Activated CD4-positive, CD25-positive, alpha-beta regulatory T cell (primary cell): ENCODE measurements around the gene PAX7.
"Not testable (repeated sequence)": the region's sequence is repeated elsewhere in the genome, so short reads cannot be mapped to it uniquely, and the experiment has no call there.

ENCODE experiments used
- DNase-seq, 4 experiments: peaks; one replicate each; lab custom pipeline; 2025; lab: John Stamatoyannopoulos, UW

The PAX7 gene

GRCh38 chr1:18730321-18730720, 99.7 kb downstream of the PAX7 start:
- DNase-seq = no peak

DNA sequence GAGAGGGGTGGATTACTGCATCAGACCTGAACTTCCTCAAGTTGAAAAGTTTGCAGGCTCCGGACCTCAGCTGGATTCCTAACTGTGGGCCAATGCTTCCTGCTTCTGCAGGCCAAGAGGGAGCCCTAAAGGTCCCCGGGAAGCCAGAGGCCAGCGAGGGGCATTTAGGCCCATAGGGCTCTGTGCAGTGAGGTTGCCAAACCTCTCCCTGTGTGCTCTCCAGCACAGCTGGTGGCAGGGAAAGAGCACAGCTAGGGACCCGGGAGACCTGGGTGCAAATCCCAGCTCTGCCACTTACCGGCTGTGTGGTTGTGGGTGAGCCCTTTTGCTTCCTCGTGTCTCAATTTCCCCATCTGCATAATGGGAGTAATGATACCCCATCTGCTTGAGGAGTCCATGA, 100.5 kb downstream of the PAX7 start:
- DNase-seq = no peak

DNA sequence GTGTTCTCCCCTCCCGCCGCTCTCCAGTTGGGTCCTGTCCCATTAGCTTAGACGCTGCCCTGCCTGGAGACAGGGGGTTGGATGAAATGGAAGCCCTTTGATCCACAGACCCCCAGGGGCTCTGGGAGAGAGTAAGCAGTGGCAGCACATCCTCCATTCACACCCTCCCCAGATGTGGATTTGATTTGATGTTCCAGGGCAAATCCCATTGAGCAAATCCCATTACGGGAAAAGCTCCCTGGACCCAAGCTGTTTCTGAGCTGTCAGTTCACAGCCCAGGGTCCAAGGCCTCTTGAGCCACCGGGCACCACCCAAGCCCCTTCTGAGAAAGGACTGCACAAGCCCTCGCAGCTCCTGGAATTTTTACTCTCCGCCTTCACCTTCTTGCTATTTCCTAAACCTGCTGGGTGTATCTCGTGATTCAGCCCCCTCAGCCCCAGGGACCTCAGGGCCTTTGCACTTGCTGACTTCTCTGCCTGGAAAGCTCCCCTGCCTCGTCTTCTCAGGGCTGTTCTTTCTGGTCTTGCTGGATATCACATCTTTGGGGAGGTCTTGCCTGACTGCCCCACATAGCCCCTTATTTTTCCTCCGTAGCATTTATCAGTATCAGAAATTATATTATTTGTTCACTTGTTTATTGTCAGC, 101.1 kb downstream of the PAX7 start:
- DNase-seq = no peak

- DNase-seq = no peak
These were observed 102.0 kb downstream of the PAX7 start for GRCh38 chr1:18732686-18733085.

DNA sequence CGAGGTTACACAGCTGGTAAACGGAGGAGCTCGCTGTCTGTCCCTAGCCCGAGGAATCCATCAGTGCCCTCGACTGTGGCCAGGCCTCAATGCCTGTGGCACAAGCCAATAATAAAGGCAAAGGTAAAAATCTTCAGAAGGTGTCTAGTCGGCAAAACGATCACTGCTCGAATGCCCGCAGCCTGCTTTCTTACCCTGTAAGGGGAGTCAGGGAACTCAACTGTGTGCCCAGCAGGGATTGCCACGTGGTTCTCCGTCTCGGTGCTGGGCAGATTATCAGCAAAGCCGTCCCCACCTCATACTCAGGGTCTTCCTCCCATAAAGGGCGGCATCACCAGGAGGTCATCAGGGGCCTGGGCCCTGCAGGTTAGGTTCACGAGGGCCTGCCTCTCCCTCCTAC, 103.4 kb downstream of the PAX7 start:
- DNase-seq = no peak

GRCh38 chr1:18734461-18735223, 104.0 kb downstream of the PAX7 start:
- no peak for DNase-seq

- DNase-seq = no peak
These were observed 104.8 kb downstream of the PAX7 start for GRCh38 chr1:18735224-18735997.

GRCh38 chr1:18736958-18737357, 106.3 kb downstream of the PAX7 start:
- DNase-seq = no peak

DNA sequence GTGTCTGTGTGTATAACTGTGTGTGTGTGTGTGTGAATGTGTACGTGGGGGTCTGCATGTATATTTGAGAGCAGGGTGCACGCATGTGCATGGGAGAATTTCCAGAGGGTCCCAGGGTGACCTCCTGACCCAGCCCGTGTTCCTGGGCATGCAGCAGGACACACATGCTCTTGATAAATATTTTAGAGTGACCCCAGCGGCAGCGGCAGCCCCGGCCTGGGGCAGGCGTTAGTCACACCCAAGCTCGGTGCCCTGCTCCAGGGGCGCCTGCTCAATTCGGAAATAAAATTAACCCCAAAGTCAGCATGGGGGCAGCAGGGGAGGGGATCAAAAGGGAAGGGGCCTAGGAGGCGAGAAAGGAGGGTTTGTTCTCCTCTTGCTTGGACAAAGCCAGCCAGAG, 107.5 kb downstream of the PAX7 start:
- no peak for DNase-seq

DNA sequence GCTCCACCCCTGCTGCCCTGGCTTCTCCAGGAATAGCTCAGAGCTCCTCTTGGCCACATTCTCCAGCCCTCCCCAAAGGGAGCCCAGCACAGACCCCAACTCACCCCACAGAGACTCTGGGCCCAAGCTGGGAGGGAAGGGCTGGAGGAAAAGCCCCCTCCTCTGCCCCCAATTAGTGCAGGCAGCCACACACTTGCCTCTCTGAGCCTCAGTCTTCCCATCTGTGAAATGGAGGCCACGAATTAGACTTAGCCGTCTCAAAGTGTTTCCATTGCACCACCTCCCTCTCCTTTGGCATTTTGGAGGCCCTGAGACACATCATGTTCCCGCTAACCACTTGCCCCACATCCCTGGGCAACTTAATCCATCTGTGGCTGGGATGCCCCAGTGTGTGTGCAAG, 108.0 kb downstream of the PAX7 start:
- no peak for DNase-seq

DNA sequence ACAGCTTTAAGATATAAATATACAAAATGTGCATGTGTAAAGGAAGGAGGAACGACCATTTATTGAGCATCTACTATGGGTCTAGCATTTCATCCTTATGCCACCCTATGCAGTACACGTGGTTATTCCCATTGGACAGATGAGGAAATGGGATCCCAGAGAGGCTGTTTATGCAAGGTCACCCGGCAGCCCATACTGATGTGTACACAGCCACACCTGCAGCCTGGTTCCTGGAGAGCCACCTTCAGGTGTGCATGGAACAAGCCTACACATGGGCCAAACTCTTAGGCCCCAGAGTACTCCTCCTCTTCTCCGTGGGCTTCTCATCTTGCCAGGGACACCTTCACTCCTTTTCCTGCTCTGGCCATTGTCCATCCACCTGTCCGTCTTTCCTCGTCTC, 108.8 kb downstream of the PAX7 start:
- DNase-seq = no peak

DNA sequence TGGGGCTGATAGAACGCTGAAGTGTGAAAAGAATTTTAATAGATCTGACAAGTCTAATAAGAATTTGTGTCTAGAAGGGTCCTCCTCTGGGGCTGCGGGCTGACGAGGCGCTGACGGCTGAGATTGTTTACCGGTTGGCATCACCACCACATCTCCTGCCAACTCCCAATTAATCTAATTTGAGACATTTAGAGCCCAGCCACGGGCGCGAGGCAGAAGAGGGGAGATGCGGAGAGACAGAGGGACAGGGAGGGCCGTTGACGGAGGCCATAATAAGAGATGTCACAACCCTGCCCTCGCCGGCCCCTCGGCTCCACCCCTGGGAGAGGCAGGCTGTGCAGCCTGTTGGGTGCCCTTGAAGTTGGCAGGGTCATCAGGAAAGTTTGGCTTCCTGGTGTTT, 109.3 kb downstream of the PAX7 start:
- no peak for DNase-seq

GRCh38 chr1:18740617-18741016, 110.0 kb downstream of the PAX7 start:
- DNase-seq = no peak

GRCh38 chr1:18743233-18743632, 112.6 kb downstream of the PAX7 start:
- DNase-seq = no peak

DNA sequence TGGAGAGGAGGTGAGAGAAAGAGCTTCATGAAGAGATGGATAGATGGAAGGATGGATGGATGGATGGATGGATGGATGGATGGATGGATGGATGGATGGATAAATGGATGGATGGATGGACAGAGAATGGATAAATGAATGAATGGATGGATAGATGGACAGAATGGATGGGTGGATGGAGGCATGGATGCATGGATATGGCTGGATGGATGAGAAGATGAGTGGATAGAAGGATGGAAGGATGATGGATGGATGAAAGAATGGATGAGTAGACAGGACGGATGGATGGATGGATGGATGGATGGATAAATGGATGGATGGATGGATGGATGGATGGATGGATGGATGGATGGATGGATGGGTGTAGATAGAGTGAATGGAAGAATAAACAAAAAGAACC, 113.7 kb downstream of the PAX7 start:
- not testable (repeated sequence) for DNase-seq

DNA sequence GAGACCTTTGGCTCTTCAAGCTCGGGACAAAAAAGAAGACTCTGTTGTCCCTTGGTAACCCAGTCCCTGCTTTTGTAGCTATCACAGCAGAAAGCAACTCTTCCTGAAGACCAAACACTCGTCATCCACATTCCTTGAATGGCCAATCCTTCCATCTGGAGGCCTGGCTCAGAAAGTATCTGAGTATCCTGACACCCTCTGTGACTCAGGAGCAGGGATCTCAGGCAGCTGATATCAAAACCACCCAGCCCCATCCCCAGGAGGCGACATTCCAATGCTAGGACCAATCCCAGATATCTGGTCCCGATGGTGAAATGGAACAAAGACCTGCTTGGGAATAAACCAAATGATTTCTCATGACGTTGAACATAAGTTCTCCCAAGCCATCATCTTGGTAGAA, 116.3 kb downstream of the PAX7 start:
- DNase-seq = no peak

GRCh38 chr1:18747671-18748070, 117.0 kb downstream of the PAX7 start:
- DNase-seq = no peak

- no peak for DNase-seq
These were observed 117.8 kb downstream of the PAX7 start for GRCh38 chr1:18748435-18748834.

DNA sequence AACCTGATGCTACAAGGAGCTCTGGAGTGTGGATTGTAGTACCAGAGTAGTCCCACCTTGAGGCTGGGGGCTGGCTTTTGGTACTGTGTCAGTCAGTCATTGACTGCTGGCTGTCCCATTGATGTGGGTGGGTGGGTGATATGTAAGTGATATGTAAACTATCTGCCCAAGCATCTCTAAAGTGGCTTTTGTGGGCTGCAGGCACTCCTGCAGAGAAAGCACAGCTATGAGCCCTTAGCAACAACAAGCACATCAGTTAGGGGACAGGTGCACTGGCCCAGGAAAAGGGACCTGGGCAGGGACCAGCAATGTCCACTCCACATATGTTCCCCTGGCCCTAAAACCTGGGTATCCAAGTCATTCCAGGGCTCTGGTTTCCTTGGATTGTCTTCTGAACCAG, 118.9 kb downstream of the PAX7 start:
- DNase-seq = no peak

GRCh38 chr1:18750600-18750999, 120.0 kb downstream of the PAX7 start:
- no peak for DNase-seq

DNA sequence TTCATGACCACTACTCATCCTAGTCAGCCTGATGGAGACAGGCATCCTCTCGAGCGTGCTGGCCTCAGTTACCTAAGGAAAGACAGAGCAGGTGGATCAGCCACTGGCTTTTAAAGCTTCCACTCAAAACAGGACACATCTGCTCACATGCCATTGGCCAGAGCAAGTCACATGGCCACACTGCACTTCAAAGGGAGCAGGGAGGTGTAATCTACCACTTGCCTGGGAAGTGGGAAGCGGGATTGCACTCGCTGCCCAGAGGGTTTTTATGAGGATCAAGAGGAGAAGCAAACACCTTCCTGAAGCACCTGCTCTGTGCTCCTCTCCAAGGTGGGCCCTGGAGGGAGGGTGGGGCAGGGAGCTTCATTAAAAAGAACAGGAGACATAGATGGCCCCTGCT, 120.8 kb downstream of the PAX7 start:
- no peak for DNase-seq

GRCh38 chr1:18752409-18752808, 121.8 kb downstream of the PAX7 start:
- DNase-seq = no peak

GRCh38 chr1:18760156-18760555, 129.5 kb downstream of the PAX7 start:
- DNase-seq = no peak
